Measurements from ENCODE around the gene GRB10.

GRB10 gene

DNA sequence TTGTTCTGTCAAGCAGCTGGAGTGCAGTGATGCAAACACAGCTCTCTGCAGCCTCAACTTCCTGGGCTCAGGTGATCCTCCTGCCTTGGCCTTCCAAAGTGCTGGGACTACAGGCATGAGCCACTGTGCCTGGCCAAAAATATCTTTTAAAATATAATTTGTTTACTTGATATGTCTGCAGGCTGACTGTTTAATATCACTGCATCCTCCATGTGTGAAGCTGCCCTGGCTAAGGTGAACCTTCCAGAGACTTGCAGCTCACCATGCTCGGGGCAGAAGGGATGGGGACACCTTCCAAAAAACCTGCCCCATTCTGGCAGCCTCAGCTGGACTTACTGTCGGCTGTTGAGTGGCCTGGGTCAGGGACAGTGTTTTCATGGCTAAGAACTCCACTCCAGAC, 159.9 kb downstream of the GRB10 start:
- Mint-ChIP-seq H3K4me1 (no peaks in the 10 kb centered on the region), H3K36me3 (ENCODE audit: insufficient read depth) (no peaks in the 10 kb centered on the region), H3K4me3 (no peak overlapping the region), H3K27ac (ENCODE audit: low read depth) (no peak overlapping the region), H3K9me3 (no peaks in the 10 kb centered on the region), H3K27me3 (peaks cover 36% of the 10 kb centered on the region)
- no peak for DNase-seq (ENCODE audit: low spot score in 2 of 2)
- no peak for ATAC-seq (replicated peaks; ENCODE audit: extremely low read depth, poor library complexity, severe bottlenecking)

GRCh38 chr7:50621973-50622490, 160.7 kb downstream of the GRB10 start:
- DNase-seq (ENCODE audit: low spot score in 2 of 2), result no peak
- H3K4me1 Mint-ChIP-seq, result no peaks in the 10 kb centered on the region
- no peak overlapping the region for H3K4me3 Mint-ChIP-seq
- H3K27ac Mint-ChIP-seq (ENCODE audit: low read depth), result no peak overlapping the region
- H3K36me3 Mint-ChIP-seq (ENCODE audit: insufficient read depth), result no peaks in the 10 kb centered on the region
- H3K9me3 Mint-ChIP-seq, result no peaks in the 10 kb centered on the region
- peaks cover 30% of the 10 kb centered on the region for H3K27me3 Mint-ChIP-seq
- ATAC-seq (replicated peaks; ENCODE audit: extremely low read depth, poor library complexity, severe bottlenecking), result no peak

DNA sequence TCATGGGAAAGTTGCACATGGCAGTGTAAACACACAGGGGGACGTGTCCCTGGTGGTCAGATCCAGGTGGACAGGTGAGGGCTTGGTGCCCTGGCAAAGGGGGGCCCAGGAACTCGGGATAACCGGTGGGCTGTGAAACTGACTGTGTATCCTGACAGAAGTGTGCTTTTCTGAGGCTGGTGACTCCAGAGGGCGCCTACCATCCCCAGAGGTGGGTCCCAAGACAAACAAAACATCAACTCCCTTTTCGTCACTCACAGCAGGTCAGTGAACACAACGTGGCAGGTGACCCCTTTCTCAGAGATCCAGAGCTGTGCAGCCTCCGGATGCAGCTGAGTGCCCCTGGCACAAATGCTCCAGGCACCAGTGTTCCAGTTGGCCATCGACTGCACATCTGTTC, 161.5 kb downstream of the GRB10 start:
- no peaks in the 10 kb centered on the region for H3K36me3 Mint-ChIP-seq (ENCODE audit: insufficient read depth)
- no peak overlapping the region for H3K4me3 Mint-ChIP-seq
- H3K9me3 Mint-ChIP-seq, result no peaks in the 10 kb centered on the region
- DNase-seq (ENCODE audit: low spot score in 2 of 2) (no peak), ATAC-seq (replicated peaks; ENCODE audit: extremely low read depth, poor library complexity, severe bottlenecking) (no peak)
- no peak overlapping the region for H3K27ac Mint-ChIP-seq (ENCODE audit: low read depth)
- H3K27me3 Mint-ChIP-seq, result peaks cover 21% of the 10 kb centered on the region
- no peaks in the 10 kb centered on the region for H3K4me1 Mint-ChIP-seq

- no peak overlapping the region for H3K27ac Mint-ChIP-seq (ENCODE audit: low read depth)
- ATAC-seq (replicated peaks; ENCODE audit: extremely low read depth, poor library complexity, severe bottlenecking), result no peak
Observed at GRCh38 chr7:50620433-50620832, 162.3 kb downstream of the GRB10 start.

GRCh38 chr7:50619684-50620083, 163.0 kb downstream of the GRB10 start:
- DNase-seq (ENCODE audit: low spot score in 2 of 2), result no peak
- H3K9me3 Mint-ChIP-seq, result no peaks in the 10 kb centered on the region
- peaks cover 7% of the 10 kb centered on the region for H3K27me3 Mint-ChIP-seq

More at GRCh38 chr7:50620433-50620832, 162.3 kb downstream of the GRB10 start:
- Mint-ChIP-seq H3K4me1 (no peaks in the 10 kb centered on the region), H3K27me3 (peaks cover 15% of the 10 kb centered on the region), H3K4me3 (no peak overlapping the region), H3K9me3 (no peaks in the 10 kb centered on the region), H3K36me3 (ENCODE audit: insufficient read depth) (no peaks in the 10 kb centered on the region)
- no peak for DNase-seq (ENCODE audit: low spot score in 2 of 2)

GRCh38 chr7:50618281-50618680, 164.4 kb downstream of the GRB10 start:
- Mint-ChIP-seq H3K27me3 (no peaks in the 10 kb centered on the region), H3K36me3 (ENCODE audit: insufficient read depth) (peaks cover 1% of the 10 kb centered on the region), H3K9me3 (no peaks in the 10 kb centered on the region), H3K27ac (ENCODE audit: low read depth) (no peak overlapping the region), H3K4me1 (peaks cover 17% of the 10 kb centered on the region), H3K4me3 (no peak overlapping the region)
- no peak for DNase-seq (ENCODE audit: low spot score in 2 of 2)
- no peak for ATAC-seq (replicated peaks; ENCODE audit: extremely low read depth, poor library complexity, severe bottlenecking)

More at GRCh38 chr7:50619684-50620083, 163.0 kb downstream of the GRB10 start:
- Mint-ChIP-seq H3K36me3 (ENCODE audit: insufficient read depth) (no peaks in the 10 kb centered on the region), H3K27ac (ENCODE audit: low read depth) (no peak overlapping the region), H3K4me3 (no peak overlapping the region), H3K4me1 (peaks cover 7% of the 10 kb centered on the region)
- ATAC-seq (replicated peaks; ENCODE audit: extremely low read depth, poor library complexity, severe bottlenecking), result no peak

DNA sequence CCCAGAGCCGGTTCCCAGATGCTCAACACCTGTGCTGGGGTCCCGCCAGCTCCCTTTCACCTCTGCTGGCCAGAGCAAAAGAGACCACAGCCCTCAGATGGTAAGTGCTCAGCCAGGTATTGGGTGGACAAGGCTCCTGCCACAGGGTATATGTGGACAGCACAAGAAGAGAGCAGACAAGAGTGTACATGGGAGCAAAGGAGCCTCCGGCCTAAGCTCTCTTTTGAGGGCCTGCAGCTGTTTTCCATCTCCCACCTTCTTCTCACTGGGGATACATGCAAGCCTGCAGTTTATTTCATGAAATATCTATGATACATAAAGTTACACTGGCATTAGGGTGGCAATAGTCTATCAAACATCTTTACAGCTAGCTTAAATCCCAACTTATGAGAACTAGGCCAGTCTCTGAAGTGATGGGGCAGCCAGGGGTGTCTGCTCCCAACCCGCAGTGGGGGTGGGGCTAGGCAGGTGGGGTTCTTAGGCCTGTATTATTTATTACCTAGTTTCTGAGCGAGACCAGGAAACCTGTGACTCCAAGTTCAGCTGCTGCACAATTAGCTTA, 167.1 kb downstream of the GRB10 start:
- Mint-ChIP-seq H3K27me3 (no peaks in the 10 kb centered on the region), H3K9me3 (no peaks in the 10 kb centered on the region), H3K4me3 (no peak overlapping the region), H3K36me3 (ENCODE audit: insufficient read depth) (peaks cover 2% of the 10 kb centered on the region), H3K4me1 (peaks cover 25% of the 10 kb centered on the region), H3K27ac (ENCODE audit: low read depth) (peak overlapping the region; percentile 49)
- DNase-seq (ENCODE audit: low spot score in 2 of 2) (no peak), ATAC-seq (replicated peaks; ENCODE audit: extremely low read depth, poor library complexity, severe bottlenecking) (no peak)

DNA sequence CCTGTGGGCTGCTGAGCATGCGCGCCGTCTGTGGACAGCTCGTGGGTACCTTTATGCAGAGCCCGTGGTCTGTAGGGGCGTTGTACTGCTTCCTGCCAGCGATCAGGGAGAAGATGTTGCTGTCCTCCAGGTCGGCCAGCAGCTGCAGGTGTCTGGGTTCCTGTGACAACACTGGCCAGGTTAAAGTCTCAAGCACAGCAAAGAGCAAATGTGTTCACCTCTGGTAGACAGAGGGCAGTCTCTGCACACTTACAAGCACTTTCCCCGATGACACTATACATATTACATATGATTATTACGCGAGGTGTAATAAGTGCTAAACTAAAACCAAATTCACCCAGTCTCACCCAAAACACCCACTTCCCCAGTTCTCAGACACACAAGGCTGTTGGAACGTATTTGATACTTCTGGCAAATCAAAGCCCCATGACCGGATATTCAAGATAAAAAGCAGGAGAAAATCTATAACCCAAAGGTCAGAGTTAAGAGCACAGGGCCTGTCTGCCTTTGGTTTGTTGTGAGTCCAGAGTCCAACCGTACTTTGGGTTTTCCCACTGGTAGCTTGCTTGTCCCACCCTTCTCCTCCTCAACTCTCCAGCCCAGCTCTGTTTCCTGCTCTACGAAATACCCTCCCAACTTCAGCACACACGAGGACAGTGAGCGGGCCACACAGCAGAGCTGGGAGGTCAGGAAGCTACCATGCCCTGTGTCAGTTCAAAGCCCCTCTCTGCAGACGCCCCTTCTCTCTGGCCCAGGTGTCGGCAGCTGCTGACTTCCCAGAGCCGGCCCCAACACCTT, 167.8 kb downstream of the GRB10 start:
- H3K9me3 Mint-ChIP-seq, result no peaks in the 10 kb centered on the region
- DNase-seq (ENCODE audit: low spot score in 2 of 2), result no peak
- H3K4me1 Mint-ChIP-seq, result peaks cover 32% of the 10 kb centered on the region
- no peak overlapping the region for H3K4me3 Mint-ChIP-seq
- peaks cover 4% of the 10 kb centered on the region for H3K36me3 Mint-ChIP-seq (ENCODE audit: insufficient read depth)
- no peak for ATAC-seq (replicated peaks; ENCODE audit: extremely low read depth, poor library complexity, severe bottlenecking)
- H3K27ac Mint-ChIP-seq (ENCODE audit: low read depth), result peak overlapping the region; percentile 49
- no peaks in the 10 kb centered on the region for H3K27me3 Mint-ChIP-seq

GRCh38 chr7:50613473-50613872, 169.2 kb downstream of the GRB10 start:
- no peak overlapping the region for H3K27ac Mint-ChIP-seq (ENCODE audit: low read depth)
- peaks cover 8% of the 10 kb centered on the region for H3K36me3 Mint-ChIP-seq (ENCODE audit: insufficient read depth)
- DNase-seq (ENCODE audit: low spot score in 2 of 2), result no peak
- no peaks in the 10 kb centered on the region for H3K27me3 Mint-ChIP-seq
- no peak overlapping the region for H3K4me3 Mint-ChIP-seq
- peaks cover 36% of the 10 kb centered on the region for H3K4me1 Mint-ChIP-seq
- H3K9me3 Mint-ChIP-seq, result peaks cover under 1% of the 10 kb centered on the region
- no peak for ATAC-seq (replicated peaks; ENCODE audit: extremely low read depth, poor library complexity, severe bottlenecking)

DNA sequence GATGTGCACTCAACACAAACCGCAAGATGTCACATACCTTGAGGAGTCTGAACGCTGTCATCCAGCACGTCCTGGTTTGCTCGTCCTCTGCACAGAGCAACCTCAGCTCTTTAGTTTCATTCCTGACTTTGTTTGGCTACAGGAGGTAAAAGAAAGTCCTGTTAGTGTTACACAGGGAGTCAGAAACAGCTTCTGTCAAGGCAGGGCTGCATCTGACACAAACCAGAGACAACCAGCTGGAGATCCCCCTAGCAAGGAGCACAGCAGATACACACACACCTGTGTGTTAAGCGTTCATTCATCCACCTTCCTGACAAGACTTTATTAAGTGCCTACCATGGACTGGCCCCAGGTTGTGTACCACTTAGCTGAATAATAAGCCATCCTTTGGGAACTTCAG, 170.0 kb downstream of the GRB10 start:
- Mint-ChIP-seq H3K9me3 (peaks cover 8% of the 10 kb centered on the region), H3K27me3 (no peaks in the 10 kb centered on the region), H3K36me3 (ENCODE audit: insufficient read depth) (peaks cover 15% of the 10 kb centered on the region), H3K4me3 (no peak overlapping the region), H3K27ac (ENCODE audit: low read depth) (no peak overlapping the region), H3K4me1 (peaks cover 43% of the 10 kb centered on the region)
- no peak for ATAC-seq (replicated peaks; ENCODE audit: extremely low read depth, poor library complexity, severe bottlenecking)
- DNase-seq (ENCODE audit: low spot score in 2 of 2), result no peak

DNA sequence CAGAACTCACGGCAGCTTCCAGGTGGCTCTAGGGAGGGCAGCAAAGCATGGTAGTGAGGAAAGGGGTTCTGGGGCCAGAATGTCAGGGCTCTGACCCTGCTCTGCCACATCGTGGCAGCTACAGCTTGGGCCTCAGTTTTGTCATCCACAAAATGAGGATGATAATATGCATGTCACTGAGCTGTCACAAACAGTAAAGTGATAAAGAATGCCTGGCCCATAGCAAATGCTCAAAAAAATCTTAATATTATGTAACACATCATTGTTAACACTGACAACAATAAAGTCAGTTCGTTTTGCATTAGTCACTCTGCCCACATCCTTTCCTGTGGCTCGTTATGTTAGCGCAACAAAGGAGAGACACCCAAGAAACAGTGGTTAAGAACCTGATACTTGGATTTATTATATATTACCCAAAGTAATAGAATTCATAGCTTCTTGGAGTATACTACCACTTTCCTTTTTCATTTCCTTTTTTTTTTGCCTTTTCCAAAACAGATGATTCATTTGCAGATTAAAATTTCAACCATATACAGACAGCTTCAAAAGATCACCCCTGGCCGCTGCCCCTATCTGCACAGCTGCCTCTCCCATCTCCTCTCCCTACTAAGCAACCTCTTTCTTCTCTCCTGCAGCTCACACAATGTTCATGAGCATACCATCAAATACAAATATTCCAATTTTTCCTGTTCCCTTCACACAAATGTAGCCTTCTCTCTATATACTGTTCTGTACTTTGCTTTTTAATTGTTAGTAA, 172.0 kb downstream of the GRB10 start:
- peak overlapping the region; percentile 73 for H3K27ac Mint-ChIP-seq (ENCODE audit: low read depth)
- ATAC-seq (replicated peaks; ENCODE audit: extremely low read depth, poor library complexity, severe bottlenecking), result peak; percentile 85

DNA sequence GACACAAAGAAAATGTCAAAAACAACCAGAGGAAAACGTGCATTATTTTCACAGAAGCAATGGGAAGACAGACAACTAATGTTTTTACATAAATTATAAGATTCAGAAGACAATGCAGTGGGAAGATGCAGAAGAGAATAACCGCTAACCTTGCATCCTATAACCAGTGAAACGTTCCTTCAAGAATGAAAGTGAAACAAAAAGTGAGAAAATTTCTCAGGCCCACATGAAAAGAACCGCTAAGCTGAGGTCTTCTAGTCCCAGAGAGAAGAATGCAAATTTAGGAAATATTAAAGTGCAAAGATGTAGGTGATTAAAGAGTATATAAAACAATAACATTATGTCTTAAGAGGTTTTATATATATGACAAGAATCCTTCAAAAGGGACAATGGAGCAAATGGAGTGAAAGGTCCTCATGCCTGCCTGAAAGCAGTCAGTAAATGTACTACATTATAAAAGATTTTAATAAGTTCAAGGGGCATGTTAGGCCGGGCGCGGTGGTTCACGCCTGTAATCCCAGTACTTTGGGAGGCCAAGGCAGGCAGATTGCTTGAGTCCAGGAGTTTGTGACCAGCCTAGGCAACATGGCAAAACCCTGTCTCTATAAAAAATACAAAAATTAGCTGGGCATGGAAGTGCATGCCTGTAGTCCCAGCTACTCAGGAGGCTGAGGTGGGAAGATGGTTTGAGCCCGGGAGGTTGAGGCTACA, 174.3 kb downstream of the GRB10 start:
- Mint-ChIP-seq H3K27me3 (no peaks in the 10 kb centered on the region), H3K4me3 (peak overlapping the region; percentile 54), H3K4me1 (peaks cover 30% of the 10 kb centered on the region), H3K27ac (ENCODE audit: low read depth) (peak overlapping the region; percentile 96), H3K9me3 (peaks cover 14% of the 10 kb centered on the region), H3K36me3 (ENCODE audit: insufficient read depth) (peaks cover 14% of the 10 kb centered on the region)
- DNase-seq (ENCODE audit: low spot score in 2 of 2), result no peak
- ATAC-seq (replicated peaks; ENCODE audit: extremely low read depth, poor library complexity, severe bottlenecking), result peak; percentile 57

More for the DNA sequence above, 172.0 kb downstream of the GRB10 start:
- Mint-ChIP-seq H3K4me1 (peaks cover 47% of the 10 kb centered on the region), H3K36me3 (ENCODE audit: insufficient read depth) (peaks cover 15% of the 10 kb centered on the region), H3K4me3 (peak overlapping the region; percentile 47), H3K9me3 (peaks cover 14% of the 10 kb centered on the region), H3K27me3 (no peaks in the 10 kb centered on the region)
- DNase-seq (ENCODE audit: low spot score in 2 of 2), result peak in 1 of 2 donors; percentile 56

Measured in central memory CD8-positive, alpha-beta T cell (primary cell).